ENCODE data around the gene TUBB4B.

TUBB4B gene

GRCh38 chr9:137229903-137230704 lies 11.0 kb upstream of the TUBB4B start:
- Histone ChIP-seq H3K4me1 (ENCODE audit: control insufficient read depth, low read depth, low read length) (no peaks in the 10 kb centered on the region), H3K23ac (ENCODE audit: low read length) (no peak overlapping the region), H3K56ac (ENCODE audit: low read length) (no peak overlapping the region), H3K4me2 (ENCODE audit: low read length) (no peak overlapping the region), H4K5ac (ENCODE audit: low read length) (no peak overlapping the region), H2BK15ac (replicated peaks; ENCODE audit: low read depth) (no peak overlapping the region), H3K4ac (ENCODE audit: low read depth, low read length) (no peak overlapping the region), H3K36me3 (ENCODE audit: control insufficient read depth, insufficient read depth, low read length) (no peaks in the 10 kb centered on the region), H3K79me1 (ENCODE audit: low read length) (no peaks in the 10 kb centered on the region), H3K27ac (ENCODE audit: low read depth, low read length) (no peak overlapping the region), H3K4me3 (ENCODE audit: low read length) (no peak overlapping the region), H4K8ac (ENCODE audit: low read depth, low read length) (no peak overlapping the region), H3K9ac (ENCODE audit: low read length) (no peak overlapping the region), H3K79me2 (ENCODE audit: control insufficient read depth, insufficient read depth, low read length) (no peaks in the 10 kb centered on the region), H2AK5ac (ENCODE audit: low read length) (no peak overlapping the region), H2BK5ac (ENCODE audit: low read length) (no peak overlapping the region), H2BK120ac (ENCODE audit: low read depth, low read length) (no peak overlapping the region), H3K27me3 (ENCODE audit: insufficient read depth, low read length, poor library complexity) (no peaks in the 10 kb centered on the region), H3K18ac (ENCODE audit: low read length) (no peak overlapping the region)
- no CpG with 5 or more reads among the region's 31 CpGs for WGBS (ENCODE audit: extremely low coverage, insufficient coverage, low lambda C conversion rate)
- DNase-seq: no peak

GRCh38 chr9:137230705-137231371 lies 10.2 kb upstream of the TUBB4B start, which contains the start of gene SLC34A3:
SLC34A3 (plus strand) TSS chr9:137230901; CDS start chr9:137231703, 802 bp downstream.
- Histone ChIP-seq H3K27me3 (ENCODE audit: insufficient read depth, low read length, poor library complexity) (no peaks in the 10 kb centered on the region), H3K56ac (ENCODE audit: low read length) (no peak within 1 kb of the TSS), H3K23ac (ENCODE audit: low read length) (no peak within 1 kb of the TSS), H2BK15ac (replicated peaks; ENCODE audit: low read depth) (no peak within 1 kb of the TSS), H4K8ac (ENCODE audit: low read depth, low read length) (no peak within 1 kb of the TSS), H3K4me1 (ENCODE audit: control insufficient read depth, low read depth, low read length) (no peaks in the 10 kb centered on the region), H3K79me2 (ENCODE audit: control insufficient read depth, insufficient read depth, low read length) (no peaks in the 10 kb centered on the region), H3K18ac (ENCODE audit: low read length) (no peak within 1 kb of the TSS), H2BK5ac (ENCODE audit: low read length) (no peak within 1 kb of the TSS), H3K36me3 (ENCODE audit: control insufficient read depth, insufficient read depth, low read length) (no peaks in the 10 kb centered on the region), H3K79me1 (ENCODE audit: low read length) (no peaks in the 10 kb centered on the region), H4K5ac (ENCODE audit: low read length) (no peak within 1 kb of the TSS), H2BK120ac (ENCODE audit: low read depth, low read length) (no peak within 1 kb of the TSS), H3K4me3 (ENCODE audit: low read length) (no peak within 1 kb of the TSS), H3K9ac (ENCODE audit: low read length) (no peak within 1 kb of the TSS), H3K27ac (ENCODE audit: low read depth, low read length) (no peak within 1 kb of the TSS), H3K4ac (ENCODE audit: low read depth, low read length) (no peak within 1 kb of the TSS), H3K4me2 (ENCODE audit: low read length) (no peak within 1 kb of the TSS), H2AK5ac (ENCODE audit: low read length) (no peak within 1 kb of the TSS)
- DNase-seq: no peak
- WGBS (ENCODE audit: extremely low coverage, insufficient coverage, low lambda C conversion rate): no CpG with 5 or more reads among the region's 14 CpGs

GRCh38 chr9:137231372-137232039 lies 9.6 kb upstream of the TUBB4B start:
- Histone ChIP-seq H4K8ac (ENCODE audit: low read depth, low read length) (no peak overlapping the region), H3K36me3 (ENCODE audit: control insufficient read depth, insufficient read depth, low read length) (no peaks in the 10 kb centered on the region), H3K4me2 (ENCODE audit: low read length) (no peak overlapping the region), H3K27me3 (ENCODE audit: insufficient read depth, low read length, poor library complexity) (no peaks in the 10 kb centered on the region), H3K79me1 (ENCODE audit: low read length) (no peaks in the 10 kb centered on the region), H3K4me3 (ENCODE audit: low read length) (no peak overlapping the region), H3K23ac (ENCODE audit: low read length) (no peak overlapping the region), H2AK5ac (ENCODE audit: low read length) (no peak overlapping the region), H4K5ac (ENCODE audit: low read length) (no peak overlapping the region), H3K9ac (ENCODE audit: low read length) (no peak overlapping the region), H2BK5ac (ENCODE audit: low read length) (no peak overlapping the region), H3K18ac (ENCODE audit: low read length) (no peak overlapping the region), H3K56ac (ENCODE audit: low read length) (no peak overlapping the region), H3K4ac (ENCODE audit: low read depth, low read length) (no peak overlapping the region), H3K4me1 (ENCODE audit: control insufficient read depth, low read depth, low read length) (no peaks in the 10 kb centered on the region), H2BK120ac (ENCODE audit: low read depth, low read length) (no peak overlapping the region), H3K79me2 (ENCODE audit: control insufficient read depth, insufficient read depth, low read length) (no peaks in the 10 kb centered on the region), H3K27ac (ENCODE audit: low read depth, low read length) (no peak overlapping the region), H2BK15ac (replicated peaks; ENCODE audit: low read depth) (no peak overlapping the region)
- no CpG with 5 or more reads among the region's 23 CpGs for WGBS (ENCODE audit: extremely low coverage, insufficient coverage, low lambda C conversion rate)
- no peak for DNase-seq

GRCh38 chr9:137232101-137232500 lies 9.0 kb upstream of the TUBB4B start:
- no peak for DNase-seq
- no peak overlapping the region for H3K56ac ChIP-seq (ENCODE audit: low read length)
- peaks cover 2% of the 10 kb centered on the region for H3K4me1 ChIP-seq (ENCODE audit: control insufficient read depth, low read depth, low read length)
- H3K36me3 ChIP-seq (ENCODE audit: control insufficient read depth, insufficient read depth, low read length): no peaks in the 10 kb centered on the region
- H3K4me2 ChIP-seq (ENCODE audit: low read length): no peak overlapping the region
- H4K5ac ChIP-seq (ENCODE audit: low read length): no peak overlapping the region
- H3K27me3 ChIP-seq (ENCODE audit: insufficient read depth, low read length, poor library complexity): no peaks in the 10 kb centered on the region
- WGBS (ENCODE audit: extremely low coverage, insufficient coverage, low lambda C conversion rate): no CpG with 5 or more reads among the region's 10 CpGs
- H3K27ac ChIP-seq (ENCODE audit: low read depth, low read length): no peak overlapping the region
- no peak overlapping the region for H2AK5ac ChIP-seq (ENCODE audit: low read length)
- H2BK5ac ChIP-seq (ENCODE audit: low read length): no peak overlapping the region
- no peak overlapping the region for H3K9ac ChIP-seq (ENCODE audit: low read length)
- no peaks in the 10 kb centered on the region for H3K79me1 ChIP-seq (ENCODE audit: low read length)
- no peak overlapping the region for H2BK120ac ChIP-seq (ENCODE audit: low read depth, low read length)
- no peaks in the 10 kb centered on the region for H3K79me2 ChIP-seq (ENCODE audit: control insufficient read depth, insufficient read depth, low read length)
- H3K18ac ChIP-seq (ENCODE audit: low read length): no peak overlapping the region
- H3K4me3 ChIP-seq (ENCODE audit: low read length): no peak overlapping the region
- no peak overlapping the region for H3K4ac ChIP-seq (ENCODE audit: low read depth, low read length)
- no peak overlapping the region for H4K8ac ChIP-seq (ENCODE audit: low read depth, low read length)
- no peak overlapping the region for H3K23ac ChIP-seq (ENCODE audit: low read length)
- no peak overlapping the region for H2BK15ac ChIP-seq (replicated peaks; ENCODE audit: low read depth)

- H3K4me3 ChIP-seq (ENCODE audit: low read length): no peak overlapping the region
- no peak overlapping the region for H3K56ac ChIP-seq (ENCODE audit: low read length)
- no peaks in the 10 kb centered on the region for H3K79me1 ChIP-seq (ENCODE audit: low read length)
- no peak overlapping the region for H3K23ac ChIP-seq (ENCODE audit: low read length)
- no peak for DNase-seq
- no peak overlapping the region for H3K9ac ChIP-seq (ENCODE audit: low read length)
- H3K4ac ChIP-seq (ENCODE audit: low read depth, low read length): no peak overlapping the region
- no peak overlapping the region for H2AK5ac ChIP-seq (ENCODE audit: low read length)
- no peak overlapping the region for H2BK120ac ChIP-seq (ENCODE audit: low read depth, low read length)
- no peak overlapping the region for H3K27ac ChIP-seq (ENCODE audit: low read depth, low read length)
- no CpG with 5 or more reads among the region's 24 CpGs for WGBS (ENCODE audit: extremely low coverage, insufficient coverage, low lambda C conversion rate)
- H3K79me2 ChIP-seq (ENCODE audit: control insufficient read depth, insufficient read depth, low read length): no peaks in the 10 kb centered on the region
- H2BK5ac ChIP-seq (ENCODE audit: low read length): no peak overlapping the region
- H4K5ac ChIP-seq (ENCODE audit: low read length): no peak overlapping the region
- no peak overlapping the region for H3K18ac ChIP-seq (ENCODE audit: low read length)
- H3K4me1 ChIP-seq (ENCODE audit: control insufficient read depth, low read depth, low read length): peaks cover 2% of the 10 kb centered on the region
- no peak overlapping the region for H2BK15ac ChIP-seq (replicated peaks; ENCODE audit: low read depth)
- no peaks in the 10 kb centered on the region for H3K27me3 ChIP-seq (ENCODE audit: insufficient read depth, low read length, poor library complexity)
- no peaks in the 10 kb centered on the region for H3K36me3 ChIP-seq (ENCODE audit: control insufficient read depth, insufficient read depth, low read length)
- H3K4me2 ChIP-seq (ENCODE audit: low read length): no peak overlapping the region
- H4K8ac ChIP-seq (ENCODE audit: low read depth, low read length): no peak overlapping the region
These were observed 8.6 kb upstream of the TUBB4B start for GRCh38 chr9:137232510-137232909.

Data from mesendoderm (in vitro differentiated cells).